Testis (tissue), 2 donors: ENCODE data around the gene SORCS3.

ENCODE experiments used
- POLR2A ChIP-seq: fragments of 450-650 bp; IDR thresholded peaks from one replicate; pipeline ENCODE4 v1.6.1; 2017; ENCODE audit warnings: antibody characterized with exemption, mild to moderate bottlenecking, moderate library complexity
- TF ChIP-seq, protein P1 (sequence below), 3 experiments: fragments of 450-650 bp in 2 of 3; fragments of 200-600 bp in 1 of 3; sonication (generic) in 1 of 3; IDR thresholded peaks; one replicate each; pipeline ENCODE4 v1.5.1; 2016 to 2019; ENCODE audit warnings: antibody characterized with exemption in 3 of 3, mild to moderate bottlenecking in 2 of 3, moderate library complexity in 1 of 3

- no peak for TF ChIP-seq POLR2A
- TF ChIP-seq, protein P1, sequence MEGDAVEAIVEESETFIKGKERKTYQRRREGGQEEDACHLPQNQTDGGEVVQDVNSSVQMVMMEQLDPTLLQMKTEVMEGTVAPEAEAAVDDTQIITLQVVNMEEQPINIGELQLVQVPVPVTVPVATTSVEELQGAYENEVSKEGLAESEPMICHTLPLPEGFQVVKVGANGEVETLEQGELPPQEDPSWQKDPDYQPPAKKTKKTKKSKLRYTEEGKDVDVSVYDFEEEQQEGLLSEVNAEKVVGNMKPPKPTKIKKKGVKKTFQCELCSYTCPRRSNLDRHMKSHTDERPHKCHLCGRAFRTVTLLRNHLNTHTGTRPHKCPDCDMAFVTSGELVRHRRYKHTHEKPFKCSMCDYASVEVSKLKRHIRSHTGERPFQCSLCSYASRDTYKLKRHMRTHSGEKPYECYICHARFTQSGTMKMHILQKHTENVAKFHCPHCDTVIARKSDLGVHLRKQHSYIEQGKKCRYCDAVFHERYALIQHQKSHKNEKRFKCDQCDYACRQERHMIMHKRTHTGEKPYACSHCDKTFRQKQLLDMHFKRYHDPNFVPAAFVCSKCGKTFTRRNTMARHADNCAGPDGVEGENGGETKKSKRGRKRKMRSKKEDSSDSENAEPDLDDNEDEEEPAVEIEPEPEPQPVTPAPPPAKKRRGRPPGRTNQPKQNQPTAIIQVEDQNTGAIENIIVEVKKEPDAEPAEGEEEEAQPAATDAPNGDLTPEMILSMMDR (IDR thresholded peaks at IDR 0.05): no peak
These were observed 125.3 kb downstream of the SORCS3 start for GRCh38 chr10:104766341-104766740.
